ENCODE measurements around the gene ITGA5.

Gene ITGA5

GRCh38 chr12:54389134-54389508, 29.9 kb downstream of the ITGA5 start:
- TF ChIP-seq CTCF (IDR thresholded peaks at IDR 0.05) = no peak
- Histone ChIP-seq H3K4me3 (no peak overlapping the region), H3K27ac (no peak overlapping the region)
- no peak for DNase-seq (ENCODE audit: low spot score)

GRCh38 chr12:54388237-54389133, 30.6 kb downstream of the ITGA5 start:
- no peak overlapping the region for H3K27ac ChIP-seq
- TF ChIP-seq CTCF (IDR thresholded peaks at IDR 0.05) = no peak
- no peak for DNase-seq (ENCODE audit: low spot score)
- no peak overlapping the region for H3K4me3 ChIP-seq

GRCh38 chr12:54387114-54387467, 32.0 kb downstream of the ITGA5 start:
- H3K27ac ChIP-seq = no peak overlapping the region
- no peak for TF ChIP-seq CTCF (IDR thresholded peaks at IDR 0.05)
- no peak for DNase-seq (ENCODE audit: low spot score)
- no peak overlapping the region for H3K4me3 ChIP-seq

- Histone ChIP-seq H3K4me3 (no peak overlapping the region), H3K27ac (no peak overlapping the region)
- TF ChIP-seq CTCF (IDR thresholded peaks at IDR 0.05) = no peak
- no peak for DNase-seq (ENCODE audit: low spot score)
Observed at GRCh38 chr12:54386403-54387113, 32.5 kb downstream of the ITGA5 start.

- no peak for TF ChIP-seq CTCF (IDR thresholded peaks at IDR 0.05)
- Histone ChIP-seq H3K4me3 (no peak overlapping the region), H3K27ac (peak overlapping the region in 1 of 2 donors; percentile 76)
- DNase-seq (ENCODE audit: low spot score) = no peak
Observed at GRCh38 chr12:54385251-54385914, 33.7 kb downstream of the ITGA5 start.

GRCh38 chr12:54384591-54385041, 34.5 kb downstream of the ITGA5 start, which contains the start of gene ZNF385A:
TSS of gene ZNF385A (minus strand) at chr12:54384733. CDS start at chr12:54384514, 219 bp downstream.
- H3K4me3 ChIP-seq = no peak within 1 kb of the TSS
- peak within 1 kb of the TSS in 1 of 2 donors; percentile 76 for H3K27ac ChIP-seq

More at GRCh38 chr12:54384591-54385041, 34.5 kb downstream of the ITGA5 start, which contains the start of gene ZNF385A:
- no peak for TF ChIP-seq CTCF (IDR thresholded peaks at IDR 0.05)
- DNase-seq (ENCODE audit: low spot score) = no peak

Data from coronary artery (tissue), 2 donors.